ENCODE results near the gene DNAJC1.

The DNAJC1 gene

DNA sequence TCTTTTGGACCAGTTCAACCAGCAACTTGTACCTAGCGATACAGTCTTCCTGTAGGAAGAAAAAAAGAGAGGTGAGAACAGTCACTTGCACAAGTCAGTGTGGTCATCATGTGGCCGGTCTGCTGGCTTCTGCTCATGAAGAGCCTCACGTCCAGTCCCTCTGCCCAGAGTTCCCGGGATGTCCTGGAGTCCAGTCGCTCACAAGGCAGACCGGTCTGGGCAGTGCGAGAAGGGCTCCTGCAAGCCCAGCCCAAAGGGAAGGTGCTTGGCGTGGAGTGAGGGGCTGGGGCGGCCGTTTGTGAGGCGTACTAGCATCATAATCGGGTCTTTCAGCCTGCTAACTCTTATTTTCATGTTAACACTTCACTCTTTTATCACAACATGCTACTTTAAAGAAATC, 246.8 kb downstream of the DNAJC1 start:
- Histone ChIP-seq H2BK120ac (ENCODE audit: insufficient read depth, low read length, poor library complexity) (no peak overlapping the region), H3K79me2 (ENCODE audit: control insufficient read depth, insufficient read depth, low read length, poor library complexity) (no peaks in the 10 kb centered on the region), H3K27ac (ENCODE audit: low read depth, low read length) (peak overlapping the region; percentile 35), H3K9me3 (ENCODE audit: insufficient read depth, low read depth, low read length) (no peaks in the 10 kb centered on the region), H3K36me3 (ENCODE audit: control insufficient read depth in 1 of 2, insufficient read depth in 2 of 2, low read length in 2 of 2) (peaks cover 18 to 22% of the 10 kb centered on the region in 2 experiments), H2BK5ac (ENCODE audit: low read depth, low read length, poor library complexity) (peak overlapping the region; percentile 25), H3K23ac (ENCODE audit: low read length) (no peak overlapping the region), H3K18ac (ENCODE audit: low read length) (no peak overlapping the region), H2AK5ac (ENCODE audit: low read length) (no peak overlapping the region), H3K27me3 (ENCODE audit: insufficient read depth, low read length) (no peaks in the 10 kb centered on the region), H4K12ac (ENCODE audit: low read depth, low read length) (no peak overlapping the region), H3K4me1 (ENCODE audit: control insufficient read depth in 1 of 2, insufficient read depth in 2 of 2, low read length in 2 of 2) (peaks cover 16 to 27% of the 10 kb centered on the region in 2 experiments), H3K4me2 (ENCODE audit: low read length) (peak overlapping the region; percentile 2), H2AFZ (ENCODE audit: insufficient read depth, low read length, poor library complexity) (no peak overlapping the region), H3K4me3 (ENCODE audit: low read depth, low read length) (no peak overlapping the region), H3K79me1 (ENCODE audit: low read length) (peaks cover 5% of the 10 kb centered on the region), H4K8ac (ENCODE audit: low read depth, low read length) (no peak overlapping the region), H3K4ac (ENCODE audit: low read depth, low read length) (no peak overlapping the region), H3K14ac (ENCODE audit: low read length) (no peak overlapping the region), H4K91ac (ENCODE audit: low read depth, low read length) (peak overlapping the region; percentile 57), H2BK12ac (ENCODE audit: low read length) (no peak overlapping the region), H3K9ac (ENCODE audit: low read length) (no peak overlapping the region)
- no CpG with 5 or more reads among the region's 12 CpGs for WGBS (ENCODE audit: extremely low coverage, insufficient coverage, insufficient read length)
- peak; percentile 37 to 57 for DNase-seq

DNA sequence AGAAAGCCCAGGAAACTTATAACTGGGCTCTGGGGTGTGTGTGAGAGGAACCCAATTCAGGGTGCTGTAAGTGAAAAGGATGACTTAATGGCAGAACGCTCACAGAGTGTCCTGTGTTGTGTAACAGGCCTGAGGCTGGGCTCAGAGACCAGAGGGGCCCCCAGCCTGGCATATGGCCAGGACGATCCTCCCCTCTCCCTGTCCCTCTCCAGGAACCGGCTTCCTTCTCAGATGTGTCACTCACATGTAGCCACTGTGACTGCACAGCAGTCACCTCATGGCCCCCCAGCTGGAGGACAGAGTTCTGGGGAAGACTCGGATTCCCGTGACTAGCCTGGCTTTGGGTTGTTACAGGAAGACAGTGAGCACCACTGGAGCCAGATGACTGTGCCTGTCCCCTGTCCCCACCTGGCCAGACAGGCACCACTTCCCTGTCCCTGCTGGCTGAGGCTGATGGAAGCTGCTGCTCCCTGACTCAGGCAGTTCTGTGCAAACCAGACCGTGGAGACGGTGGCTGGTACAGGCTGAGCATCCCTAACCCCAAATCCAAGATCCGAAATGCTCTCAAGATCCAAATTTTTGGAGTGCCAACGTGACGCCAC, 249.0 kb downstream of the DNAJC1 start:
- no peaks in the 10 kb centered on the region for H3K27me3 ChIP-seq (ENCODE audit: insufficient read depth, low read length)
- no CpG with 5 or more reads among the region's 10 CpGs for WGBS (ENCODE audit: extremely low coverage, insufficient coverage, insufficient read length)
- peaks cover 16 to 30% of the 10 kb centered on the region in 2 experiments for H3K4me1 ChIP-seq (ENCODE audit: control insufficient read depth in 1 of 2, insufficient read depth in 2 of 2, low read length in 2 of 2)
- no peak overlapping the region for H4K91ac ChIP-seq (ENCODE audit: low read depth, low read length)
- H3K79me1 ChIP-seq (ENCODE audit: low read length), result peaks cover 8% of the 10 kb centered on the region
- no peak overlapping the region for H3K23ac ChIP-seq (ENCODE audit: low read length)
- no peak overlapping the region for H3K4me2 ChIP-seq (ENCODE audit: low read length)
- DNase-seq, result no peak
- H3K9me3 ChIP-seq (ENCODE audit: insufficient read depth, low read depth, low read length), result no peaks in the 10 kb centered on the region
- no peak overlapping the region for H2BK5ac ChIP-seq (ENCODE audit: low read depth, low read length, poor library complexity)
- no peak overlapping the region for H3K27ac ChIP-seq (ENCODE audit: low read depth, low read length)
- no peak overlapping the region for H4K12ac ChIP-seq (ENCODE audit: low read depth, low read length)
- no peaks in the 10 kb centered on the region for H3K79me2 ChIP-seq (ENCODE audit: control insufficient read depth, insufficient read depth, low read length, poor library complexity)
- H3K4me3 ChIP-seq (ENCODE audit: low read depth, low read length), result no peak overlapping the region
- H3K4ac ChIP-seq (ENCODE audit: low read depth, low read length), result no peak overlapping the region
- no peak overlapping the region for H2BK12ac ChIP-seq (ENCODE audit: low read length)
- no peak overlapping the region for H4K8ac ChIP-seq (ENCODE audit: low read depth, low read length)
- no peak overlapping the region for H2BK120ac ChIP-seq (ENCODE audit: insufficient read depth, low read length, poor library complexity)
- H2AK5ac ChIP-seq (ENCODE audit: low read length), result no peak overlapping the region
- H3K14ac ChIP-seq (ENCODE audit: low read length), result no peak overlapping the region
- no peak overlapping the region for H2AFZ ChIP-seq (ENCODE audit: insufficient read depth, low read length, poor library complexity)
- no peak overlapping the region for H3K9ac ChIP-seq (ENCODE audit: low read length)
- no peak overlapping the region for H3K18ac ChIP-seq (ENCODE audit: low read length)
- peaks cover 20 to 26% of the 10 kb centered on the region in 2 experiments for H3K36me3 ChIP-seq (ENCODE audit: control insufficient read depth in 1 of 2, insufficient read depth in 2 of 2, low read length in 2 of 2)

DNA sequence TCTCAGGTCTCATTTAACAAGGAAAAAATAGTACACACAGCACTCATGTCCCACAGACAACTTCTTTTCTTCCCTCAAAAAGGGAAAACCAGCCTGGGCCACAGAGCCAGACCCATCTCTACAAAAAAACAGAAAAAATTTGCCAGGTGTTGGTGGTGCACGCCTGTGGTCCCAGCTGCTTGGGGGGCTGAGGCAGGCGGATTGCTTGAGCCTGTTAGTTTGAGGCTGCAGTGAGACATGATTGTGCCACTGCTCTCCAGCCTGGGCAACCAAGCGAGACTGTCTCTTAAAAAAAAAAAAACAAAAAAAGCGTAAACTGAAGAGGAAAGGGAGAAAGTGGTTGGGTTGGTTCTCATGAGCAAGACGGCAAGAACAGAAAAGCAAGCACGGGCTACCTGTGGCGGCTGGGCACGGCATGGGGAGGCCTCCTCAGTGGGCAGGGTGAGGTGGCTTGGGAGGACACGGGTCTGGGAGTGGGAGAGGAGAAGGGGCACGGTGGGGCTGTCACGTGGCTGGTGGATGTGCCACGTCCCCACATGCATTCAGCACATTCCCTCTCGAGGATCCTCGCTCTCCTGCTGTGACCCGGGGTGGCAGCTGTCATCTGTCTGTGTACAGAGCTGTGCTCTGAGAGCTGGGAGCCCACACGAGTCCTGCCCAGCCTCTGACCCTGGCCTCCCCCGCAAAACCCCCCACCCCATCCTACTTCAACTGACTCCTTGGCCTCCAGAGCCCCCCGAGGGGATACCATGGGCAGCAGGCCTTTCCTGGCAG, 249.8 kb downstream of the DNAJC1 start:
- no CpG with 5 or more reads among the region's 18 CpGs for WGBS (ENCODE audit: extremely low coverage, insufficient coverage, insufficient read length)
- H3K79me1 ChIP-seq (ENCODE audit: low read length), result peaks cover 10% of the 10 kb centered on the region
- peak overlapping the region; percentile 13 for H4K12ac ChIP-seq (ENCODE audit: low read depth, low read length)
- H2BK12ac ChIP-seq (ENCODE audit: low read length), result no peak overlapping the region
- no peak overlapping the region for H3K4me2 ChIP-seq (ENCODE audit: low read length)
- H3K79me2 ChIP-seq (ENCODE audit: control insufficient read depth, insufficient read depth, low read length, poor library complexity), result no peaks in the 10 kb centered on the region
- H3K18ac ChIP-seq (ENCODE audit: low read length), result no peak overlapping the region
- no peaks in the 10 kb centered on the region for H3K27me3 ChIP-seq (ENCODE audit: insufficient read depth, low read length)
- H3K9ac ChIP-seq (ENCODE audit: low read length), result no peak overlapping the region
- no peak overlapping the region for H3K4ac ChIP-seq (ENCODE audit: low read depth, low read length)
- H3K27ac ChIP-seq (ENCODE audit: low read depth, low read length), result no peak overlapping the region
- peaks cover 15 to 20% of the 10 kb centered on the region in 2 experiments for H3K36me3 ChIP-seq (ENCODE audit: control insufficient read depth in 1 of 2, insufficient read depth in 2 of 2, low read length in 2 of 2)
- no peak overlapping the region for H3K23ac ChIP-seq (ENCODE audit: low read length)
- H4K91ac ChIP-seq (ENCODE audit: low read depth, low read length), result no peak overlapping the region
- H3K9me3 ChIP-seq (ENCODE audit: insufficient read depth, low read depth, low read length), result no peaks in the 10 kb centered on the region
- H2AK5ac ChIP-seq (ENCODE audit: low read length), result peak overlapping the region; percentile 46
- no peak for DNase-seq
- H3K4me1 ChIP-seq (ENCODE audit: control insufficient read depth in 1 of 2, insufficient read depth in 2 of 2, low read length in 2 of 2), result peaks cover 20 to 29% of the 10 kb centered on the region in 2 experiments
- H2BK5ac ChIP-seq (ENCODE audit: low read depth, low read length, poor library complexity), result no peak overlapping the region
- no peak overlapping the region for H2BK120ac ChIP-seq (ENCODE audit: insufficient read depth, low read length, poor library complexity)
- H2AFZ ChIP-seq (ENCODE audit: insufficient read depth, low read length, poor library complexity), result no peak overlapping the region
- no peak overlapping the region for H3K14ac ChIP-seq (ENCODE audit: low read length)
- H3K4me3 ChIP-seq (ENCODE audit: low read depth, low read length), result no peak overlapping the region
- H4K8ac ChIP-seq (ENCODE audit: low read depth, low read length), result no peak overlapping the region

DNA sequence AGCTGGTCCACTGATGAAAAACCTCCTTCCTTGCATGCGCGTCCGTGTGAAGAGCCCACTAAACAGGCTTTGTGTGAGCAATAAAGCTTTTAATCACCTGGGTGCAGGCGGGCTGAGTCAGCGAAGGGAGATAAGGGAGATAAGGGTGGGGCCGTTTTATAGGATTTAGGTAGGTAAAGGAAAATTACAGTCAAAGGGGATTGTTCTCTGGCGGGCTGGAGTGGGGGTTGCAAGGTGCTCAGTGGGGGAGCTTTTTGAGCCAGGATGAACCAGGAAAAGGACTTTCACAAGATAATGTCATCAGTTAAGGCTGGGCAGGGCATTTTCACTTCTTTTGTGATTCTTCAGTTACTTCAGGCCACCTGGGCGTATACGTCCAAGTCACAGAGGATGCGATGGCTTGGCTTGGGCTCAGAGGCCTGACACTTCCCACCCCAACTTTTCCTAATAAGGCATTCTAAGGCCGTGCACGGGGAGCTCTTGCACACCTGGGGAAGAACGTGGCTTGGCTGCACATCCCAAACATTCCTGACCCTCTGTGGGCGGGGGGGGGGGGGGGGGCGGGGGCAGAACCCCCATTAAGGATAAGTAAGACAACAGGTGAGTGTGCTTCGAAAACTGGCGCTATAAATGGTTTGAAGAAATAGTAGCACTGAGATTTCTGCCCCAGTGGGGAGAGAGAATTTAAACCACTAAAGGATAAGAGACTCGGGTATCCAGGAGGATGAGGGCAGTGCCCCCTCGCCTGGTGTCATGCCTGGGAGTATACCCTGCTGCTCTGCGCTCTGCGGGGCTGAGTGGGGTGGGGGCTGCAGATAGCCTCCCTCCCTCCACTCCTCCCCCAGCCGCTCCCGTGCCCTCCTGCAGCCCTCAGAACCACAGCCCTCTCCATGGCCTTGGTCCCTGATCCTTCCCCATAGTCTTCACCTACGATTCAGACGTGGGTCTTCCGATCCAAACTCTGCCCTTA, 251.9 kb downstream of the DNAJC1 start:
- no peak overlapping the region for H3K4me2 ChIP-seq (ENCODE audit: low read length)
- peaks cover 22 to 24% of the 10 kb centered on the region in 2 experiments for H3K36me3 ChIP-seq (ENCODE audit: control insufficient read depth in 1 of 2, insufficient read depth in 2 of 2, low read length in 2 of 2)
- H2AK5ac ChIP-seq (ENCODE audit: low read length), result no peak overlapping the region
- DNase-seq, result peak; percentile 19 to 60
- no peak overlapping the region for H2BK12ac ChIP-seq (ENCODE audit: low read length)
- peak overlapping the region; percentile 20 for H2BK120ac ChIP-seq (ENCODE audit: insufficient read depth, low read length, poor library complexity)
- H3K14ac ChIP-seq (ENCODE audit: low read length), result peak overlapping the region; percentile 10
- H4K8ac ChIP-seq (ENCODE audit: low read depth, low read length), result no peak overlapping the region
- H4K91ac ChIP-seq (ENCODE audit: low read depth, low read length), result peak overlapping the region; percentile 48
- H3K4ac ChIP-seq (ENCODE audit: low read depth, low read length), result no peak overlapping the region
- no peak overlapping the region for H2BK5ac ChIP-seq (ENCODE audit: low read depth, low read length, poor library complexity)
- no peak overlapping the region for H3K23ac ChIP-seq (ENCODE audit: low read length)
- H2AFZ ChIP-seq (ENCODE audit: insufficient read depth, low read length, poor library complexity), result no peak overlapping the region
- H3K9ac ChIP-seq (ENCODE audit: low read length), result no peak overlapping the region
- no peak overlapping the region for H3K4me3 ChIP-seq (ENCODE audit: low read depth, low read length)
- no peaks in the 10 kb centered on the region for H3K9me3 ChIP-seq (ENCODE audit: insufficient read depth, low read depth, low read length)
- H3K27me3 ChIP-seq (ENCODE audit: insufficient read depth, low read length), result no peaks in the 10 kb centered on the region
- H3K27ac ChIP-seq (ENCODE audit: low read depth, low read length), result no peak overlapping the region
- peak overlapping the region; percentile 35 for H4K12ac ChIP-seq (ENCODE audit: low read depth, low read length)
- WGBS (ENCODE audit: extremely low coverage, insufficient coverage, insufficient read length), result no CpG with 5 or more reads among the region's 26 CpGs
- peaks cover 5% of the 10 kb centered on the region for H3K79me1 ChIP-seq (ENCODE audit: low read length)
- no peak overlapping the region for H3K18ac ChIP-seq (ENCODE audit: low read length)
- peaks cover 15 to 17% of the 10 kb centered on the region in 2 experiments for H3K4me1 ChIP-seq (ENCODE audit: control insufficient read depth in 1 of 2, insufficient read depth in 2 of 2, low read length in 2 of 2)
- H3K79me2 ChIP-seq (ENCODE audit: control insufficient read depth, insufficient read depth, low read length, poor library complexity), result no peaks in the 10 kb centered on the region
